NCI-H2227 (cell line): ENCODE data around the gene DDAH1.

Experiments
- DNase-seq: peaks from one replicate; lab custom pipeline; 2025; ENCODE audit not compliant: unreplicated experiment; lab: John Stamatoyannopoulos, UW

DDAH1 gene

GRCh38 chr1:85276978-85277639, 187.8 kb downstream of the DDAH1 start:
- peak; percentile 50 for DNase-seq

DNA sequence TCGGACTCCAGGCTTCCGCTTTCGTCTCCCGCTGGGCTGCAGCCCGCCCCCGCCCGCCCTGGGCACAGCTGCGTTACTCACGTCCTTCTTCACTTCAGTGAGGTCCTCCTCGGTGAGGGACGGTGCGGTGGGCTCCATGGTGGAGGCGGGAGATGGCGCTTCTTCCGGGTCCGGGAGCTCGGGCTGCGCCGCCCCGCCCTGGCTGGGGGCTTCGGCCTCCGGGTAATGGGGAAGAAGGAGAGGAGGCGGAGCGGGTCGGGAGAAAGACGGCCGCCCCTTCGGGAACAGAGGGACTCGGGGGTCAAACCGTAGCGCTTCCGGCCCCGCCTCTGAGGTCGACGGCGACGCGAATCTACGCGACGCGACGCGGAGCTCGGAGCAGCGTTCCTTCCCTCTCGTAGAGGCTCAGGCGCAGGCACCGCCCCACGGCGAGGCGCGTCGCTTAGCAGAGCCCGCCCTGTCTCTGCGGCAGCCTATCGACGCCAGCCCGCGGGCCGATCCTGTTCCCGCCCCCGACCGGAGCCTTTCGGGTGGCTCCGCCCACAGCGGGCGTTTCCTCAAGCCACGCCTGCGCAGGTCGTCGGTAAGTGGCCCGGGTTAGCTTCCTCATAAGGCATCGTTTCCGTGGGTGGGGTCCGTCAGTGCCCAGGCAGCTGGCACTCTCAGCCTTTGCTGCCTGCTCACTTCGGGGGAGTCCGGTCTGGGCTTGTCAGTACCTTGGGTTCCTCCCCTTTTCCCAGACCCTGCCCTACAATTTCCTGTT, 188.6 kb downstream of the DDAH1 start, which contains the start of gene BCL10:
Gene BCL10, minus strand, starts transcription at position 418 of the 763 bp plus-strand sequence. Its CDS starts 280 bp downstream, at position 138.
- DNase-seq, result peak; percentile 99

- peak; percentile 56 for DNase-seq
Measured at GRCh38 chr1:85275701-85276214, 189.2 kb downstream of the DDAH1 start.

DNA sequence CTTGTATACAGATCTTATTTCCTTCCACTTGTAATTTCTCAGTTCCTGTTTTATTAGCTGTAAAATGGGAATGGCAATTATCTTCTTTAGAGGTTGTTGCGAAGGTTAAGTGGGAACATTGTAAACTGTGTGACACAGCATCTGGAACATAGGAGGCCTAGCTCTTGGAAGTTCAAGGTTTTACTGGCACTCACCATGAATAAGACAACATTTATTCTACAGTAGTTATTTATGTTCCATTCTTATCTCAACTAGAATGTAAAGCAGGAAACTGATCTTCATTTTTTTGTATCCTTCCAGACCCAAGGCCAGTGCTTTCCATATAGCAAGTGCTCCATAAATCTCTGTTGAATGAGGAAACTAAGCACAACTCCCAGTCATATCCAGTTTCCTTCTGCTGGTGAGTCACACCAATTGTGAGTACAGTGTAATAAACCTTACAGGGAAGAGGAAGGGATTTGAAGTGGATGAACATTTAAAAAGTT, 189.9 kb downstream of the DDAH1 start:
- no peak for DNase-seq

- no peak for DNase-seq
Measured at GRCh38 chr1:85273397-85273796, 191.6 kb downstream of the DDAH1 start.

- no peak for DNase-seq
Measured at GRCh38 chr1:85268801-85269585, 196.0 kb downstream of the DDAH1 start.
